HG02763 (cell line): ENCODE data around the gene SNRPB.

ENCODE experiments used
- ATAC-seq: cut with Tn5 transposase; IDR thresholded peaks from one replicate; pipeline ENCODE4 v1.9.1; 2021; ENCODE audit warnings: mild to moderate bottlenecking, moderate library complexity; ENCODE audit not compliant: unreplicated experiment

SNRPB gene

GRCh38 chr20:2430538-2430937 lies 40.1 kb downstream of the SNRPB start:
- no peak for ATAC-seq

GRCh38 chr20:2429051-2429450 lies 41.5 kb downstream of the SNRPB start:
- ATAC-seq, result no peak

GRCh38 chr20:2421247-2421646 lies 49.3 kb downstream of the SNRPB start:
- ATAC-seq, result no peak

- ATAC-seq, result no peak
Observed at GRCh38 chr20:2420510-2420909, 50.1 kb downstream of the SNRPB start.

GRCh38 chr20:2418388-2418787 lies 52.2 kb downstream of the SNRPB start:
- ATAC-seq, result no peak

- ATAC-seq, result no peak
Observed at GRCh38 chr20:2417213-2417541, 53.4 kb downstream of the SNRPB start.

- ATAC-seq, result no peak
Observed at GRCh38 chr20:2416541-2417212, 53.9 kb downstream of the SNRPB start.
